Measurements from ENCODE around the gene KCNN1.
"Not testable (repeated sequence)": the region's sequence is repeated elsewhere in the genome, so short reads cannot be mapped to it uniquely, and the experiment has no call there.

KCNN1 gene

DNA sequence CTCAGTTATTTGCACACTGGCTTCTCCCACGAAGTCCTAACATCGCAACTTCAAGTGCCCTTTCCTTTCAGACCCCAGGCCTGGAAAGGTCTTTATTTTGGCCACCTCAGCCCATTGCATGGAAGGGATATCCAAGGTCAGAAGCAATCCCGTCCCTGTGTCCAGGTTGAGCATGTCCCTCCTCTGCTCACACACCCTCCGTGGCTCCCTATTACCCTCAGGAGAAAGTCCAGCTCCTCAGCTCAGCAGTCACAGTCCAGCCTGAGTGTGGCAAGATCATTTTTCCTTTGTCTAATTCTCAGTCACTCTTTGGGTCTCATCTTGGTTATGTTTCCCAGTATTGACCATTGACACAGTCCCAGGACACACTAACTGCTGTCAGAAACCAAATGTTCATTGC lies 60.2 kb downstream of the KCNN1 start:
- DNase-seq (ENCODE audit: low read depth in 2 of 2), result no peak

DNA sequence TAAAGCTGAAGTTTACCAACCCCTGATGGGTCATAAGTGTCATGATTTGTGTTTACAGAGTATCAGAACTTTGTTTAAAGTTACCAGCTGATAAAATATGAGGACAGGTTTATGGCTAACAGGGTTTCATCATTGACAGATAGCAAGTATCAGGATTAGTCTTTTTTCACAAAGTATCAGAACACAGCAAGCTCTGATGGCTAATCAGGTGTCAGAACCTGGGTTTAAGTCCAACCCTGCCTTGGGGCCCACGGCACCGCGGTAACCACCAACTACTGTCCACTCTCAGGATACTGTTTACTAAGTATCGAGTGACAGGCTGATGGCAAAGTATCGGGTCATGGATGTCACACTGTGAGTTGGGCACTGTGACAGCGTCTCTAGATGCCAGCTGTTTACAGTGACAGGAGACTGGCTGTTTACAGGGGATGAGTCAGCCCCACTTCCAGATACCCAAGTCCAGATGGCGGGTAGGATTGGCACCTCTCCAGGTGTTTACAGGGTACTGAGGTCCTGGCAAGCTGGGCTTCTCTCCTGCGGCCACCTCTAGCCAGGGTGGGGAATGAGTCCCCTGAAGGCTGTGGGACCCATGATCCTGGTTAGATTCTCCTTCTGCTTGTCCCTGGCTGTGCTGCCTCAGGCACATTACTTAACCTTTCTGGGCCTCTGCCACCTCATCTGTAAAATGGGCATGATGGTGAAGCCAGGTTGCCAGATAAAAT lies 62.9 kb downstream of the KCNN1 start:
- no peak for DNase-seq (ENCODE audit: low read depth in 2 of 2)

DNA sequence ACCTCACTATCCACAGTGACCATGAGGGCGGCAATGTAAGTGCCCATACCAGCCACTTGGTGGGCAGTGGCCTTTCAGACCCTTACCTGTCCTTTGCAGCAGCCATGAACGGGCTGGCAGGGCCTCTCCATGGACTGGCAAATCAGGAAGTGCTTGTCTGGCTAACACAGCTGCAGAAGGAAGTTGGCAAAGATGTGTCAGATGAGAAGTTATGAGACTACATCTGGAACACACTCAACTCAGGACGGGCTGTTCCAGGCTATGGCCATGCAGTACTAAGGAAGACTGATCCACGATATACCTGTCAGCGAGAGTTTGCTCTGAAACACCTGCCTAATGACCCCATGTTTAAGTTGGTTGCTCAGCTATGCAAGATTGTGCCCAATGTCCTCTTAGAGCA lies 64.5 kb downstream of the KCNN1 start:
- DNase-seq (ENCODE audit: low read depth in 2 of 2), result not testable (repeated sequence)

DNA sequence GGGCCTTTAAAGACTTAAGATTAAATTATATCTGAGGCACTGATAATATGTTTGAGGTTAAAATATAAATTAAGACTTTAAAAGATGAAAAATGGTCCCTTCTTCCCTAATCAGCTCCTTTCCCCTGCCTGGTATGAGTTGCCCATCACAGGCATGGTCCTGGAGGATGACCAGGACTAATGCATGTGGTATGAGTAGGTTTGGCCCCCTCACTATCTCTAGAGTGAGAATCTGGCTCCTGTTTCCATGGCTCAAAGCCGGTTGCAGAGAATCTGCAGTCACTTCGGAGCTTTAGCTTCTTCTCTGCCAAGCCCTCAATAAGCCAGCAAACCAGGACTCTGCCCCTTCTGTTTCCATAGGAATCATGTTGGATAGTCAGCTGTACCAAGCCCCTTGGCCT lies 65.2 kb downstream of the KCNN1 start:
- DNase-seq (ENCODE audit: low read depth in 2 of 2), result not testable (repeated sequence)

DNA sequence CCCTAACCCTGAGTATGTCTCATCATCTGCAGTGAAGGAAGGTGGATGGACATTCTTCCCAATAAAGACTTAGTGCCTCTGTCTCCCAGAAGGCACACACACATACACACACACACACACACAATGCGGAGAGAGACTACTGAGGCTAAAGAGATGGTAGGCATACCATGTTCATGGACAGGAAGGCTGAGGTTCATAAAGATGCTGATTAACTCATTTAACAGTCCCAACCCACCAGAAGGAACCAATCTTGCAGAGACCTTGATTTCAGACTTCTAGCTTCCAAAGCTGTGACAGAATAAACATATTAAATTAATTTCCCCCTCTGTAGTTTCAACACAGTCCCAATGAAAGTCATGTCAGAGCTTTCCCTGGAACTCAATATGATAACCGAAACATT lies 74.1 kb downstream of the KCNN1 start:
- DNase-seq (ENCODE audit: low read depth in 2 of 2), result no peak

DNA sequence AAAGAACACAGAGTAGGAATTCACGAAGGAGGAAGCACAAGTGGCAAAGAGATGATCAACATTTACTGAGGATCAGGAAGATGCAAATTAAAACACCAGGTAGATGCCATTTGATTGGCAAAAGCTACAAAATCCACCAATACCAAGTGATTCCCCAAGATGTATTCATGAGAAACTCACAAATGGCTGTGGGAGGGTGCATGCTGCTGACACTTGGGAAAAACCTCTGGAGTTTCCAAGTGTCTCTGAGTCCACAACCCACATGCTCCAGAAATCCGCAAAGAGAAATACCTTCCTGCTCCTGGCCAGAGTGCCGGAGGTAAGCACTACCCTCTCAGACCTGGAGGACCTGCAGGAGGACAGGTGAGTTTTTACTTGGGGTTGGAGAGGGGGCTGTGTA lies 76.8 kb downstream of the KCNN1 start:
- no peak for DNase-seq (ENCODE audit: low read depth in 2 of 2)

DNA sequence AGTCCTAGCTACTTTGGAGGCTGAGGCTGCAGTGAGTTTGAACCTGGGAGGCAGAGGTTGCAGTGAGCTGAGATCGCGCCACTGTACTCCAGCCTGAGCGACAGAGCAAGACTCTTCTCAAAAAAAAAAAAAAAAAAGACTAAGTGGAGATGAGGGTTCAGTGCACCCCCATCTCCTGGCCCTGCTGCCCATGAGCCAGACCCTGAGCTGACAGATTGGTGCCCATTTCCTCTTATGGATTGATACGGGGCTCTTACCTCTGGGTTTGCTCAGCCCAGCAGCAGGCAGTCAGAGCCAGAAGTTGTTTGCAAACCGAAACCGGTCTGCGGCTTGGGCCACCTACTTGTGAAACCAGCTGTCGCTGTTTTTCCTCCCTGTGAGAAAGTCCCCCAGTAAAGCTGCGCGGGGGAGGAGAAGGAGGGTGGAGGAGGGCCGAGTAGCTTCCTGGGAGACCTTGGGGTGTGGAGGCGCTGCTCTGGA lies 78.0 kb downstream of the KCNN1 start:
- DNase-seq (ENCODE audit: low read depth in 2 of 2), result peak; percentile 71 to 83

DNA sequence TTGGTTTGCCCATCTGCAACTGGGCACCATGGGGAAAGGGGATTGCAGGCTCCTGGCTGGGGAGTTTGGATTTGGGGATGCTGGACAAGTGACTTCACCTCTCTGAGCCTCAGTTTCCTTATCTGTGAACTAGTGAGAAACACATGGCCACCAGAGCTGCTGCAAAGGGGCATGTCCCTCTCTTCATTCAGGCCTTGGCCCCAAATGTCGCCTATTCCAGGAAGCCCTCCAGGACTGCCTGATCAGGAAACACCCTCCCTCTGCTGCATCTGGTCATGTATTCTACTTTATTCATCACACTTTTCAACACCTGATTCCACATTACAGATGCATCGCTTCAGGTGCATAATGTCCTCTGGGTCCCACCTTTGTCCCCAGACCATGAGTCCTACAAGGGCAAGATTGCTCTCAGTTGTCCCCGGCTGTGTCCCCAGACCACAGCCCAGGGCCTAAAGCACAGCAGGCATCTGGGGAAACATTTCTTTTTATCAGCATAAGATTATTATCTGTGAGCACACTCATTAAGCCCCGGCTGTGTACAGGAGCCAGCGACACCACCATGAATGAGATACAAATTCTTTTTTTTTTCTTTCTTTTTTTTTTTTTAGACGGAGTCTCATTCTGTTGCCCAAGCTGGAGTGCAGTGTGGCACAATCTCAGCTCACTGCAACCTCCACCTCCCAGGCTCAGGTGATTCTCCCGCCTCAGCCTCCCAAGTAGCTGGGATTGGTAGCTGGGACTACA lies 78.6 kb downstream of the KCNN1 start:
- no peak for DNase-seq (ENCODE audit: low read depth in 2 of 2)

DNA sequence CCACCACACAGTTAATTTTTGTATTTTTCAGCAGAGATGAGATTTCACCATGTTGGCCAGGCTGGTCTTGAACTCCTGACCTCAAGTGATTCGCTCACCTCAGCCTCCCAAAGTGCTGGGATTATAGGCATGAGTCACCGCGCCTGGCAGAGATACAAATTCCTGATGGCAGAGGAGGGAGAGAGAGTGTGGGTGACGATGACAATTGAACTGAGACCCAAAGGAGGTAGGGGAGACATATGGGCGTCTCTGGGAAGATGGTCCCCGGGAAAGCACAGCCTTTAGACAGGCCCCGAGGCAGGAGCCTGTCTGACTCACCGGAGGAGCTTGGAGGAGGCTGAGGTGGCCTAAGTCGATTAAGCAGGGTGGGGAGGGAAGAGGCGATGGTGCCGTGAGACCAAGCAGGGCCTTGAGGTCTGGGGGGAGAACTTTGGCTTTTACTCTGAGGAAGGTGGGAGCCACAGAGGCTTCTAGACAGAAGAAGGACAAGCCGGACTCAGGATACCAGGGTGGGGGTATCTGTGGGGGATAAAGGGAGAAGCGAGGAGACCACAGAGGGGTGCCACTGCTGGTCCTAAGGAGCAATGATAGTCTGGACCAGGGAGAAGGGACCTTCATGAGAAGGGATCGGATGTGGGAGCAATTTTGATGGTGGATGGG lies 79.3 kb downstream of the KCNN1 start:
- DNase-seq (ENCODE audit: low read depth in 2 of 2), result no peak

DNA sequence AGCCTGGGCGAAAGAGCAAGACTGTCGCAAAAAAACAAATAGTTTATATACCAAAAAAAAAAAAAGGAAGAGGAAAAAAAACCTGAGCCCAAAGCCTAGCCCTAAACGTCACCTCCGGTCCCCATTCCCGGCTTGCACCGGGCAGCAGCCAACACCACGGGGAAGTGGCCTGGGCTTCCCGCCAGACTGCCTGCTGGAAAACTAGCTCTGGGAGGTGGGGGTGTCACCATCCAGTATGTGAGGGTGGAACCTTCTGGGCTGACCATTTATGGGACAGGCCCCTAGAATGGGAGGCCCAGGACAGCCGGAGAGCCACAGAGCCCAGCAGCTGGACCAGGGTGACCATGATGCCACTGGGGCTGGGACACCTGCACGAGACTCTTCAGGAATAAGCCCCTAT lies 82.5 kb downstream of the KCNN1 start:
- DNase-seq (ENCODE audit: low read depth in 2 of 2), result no peak
